GM08714 (cell line): ENCODE measurements around the gene METTL25B.
A peak's percentile ranks its signal among the peaks of the same experiment; 100 is the strongest.

Experiments
- H3K4me3 ChIP-seq: fragments of 200-500 bp; sonication (Bioruptor generic); 2 replicates; pipeline ENCODE4 v1.5.1; 2014; ENCODE audit warnings: mild to moderate bottlenecking, low read length, inconsistent platforms
- ZNF274 ChIP-seq: IDR thresholded peaks from 2 replicates; pipeline ENCODE4 v1.6.1; 2012; ENCODE audit warnings: mild to moderate bottlenecking, low read depth, low read length

METTL25B gene

DNA sequence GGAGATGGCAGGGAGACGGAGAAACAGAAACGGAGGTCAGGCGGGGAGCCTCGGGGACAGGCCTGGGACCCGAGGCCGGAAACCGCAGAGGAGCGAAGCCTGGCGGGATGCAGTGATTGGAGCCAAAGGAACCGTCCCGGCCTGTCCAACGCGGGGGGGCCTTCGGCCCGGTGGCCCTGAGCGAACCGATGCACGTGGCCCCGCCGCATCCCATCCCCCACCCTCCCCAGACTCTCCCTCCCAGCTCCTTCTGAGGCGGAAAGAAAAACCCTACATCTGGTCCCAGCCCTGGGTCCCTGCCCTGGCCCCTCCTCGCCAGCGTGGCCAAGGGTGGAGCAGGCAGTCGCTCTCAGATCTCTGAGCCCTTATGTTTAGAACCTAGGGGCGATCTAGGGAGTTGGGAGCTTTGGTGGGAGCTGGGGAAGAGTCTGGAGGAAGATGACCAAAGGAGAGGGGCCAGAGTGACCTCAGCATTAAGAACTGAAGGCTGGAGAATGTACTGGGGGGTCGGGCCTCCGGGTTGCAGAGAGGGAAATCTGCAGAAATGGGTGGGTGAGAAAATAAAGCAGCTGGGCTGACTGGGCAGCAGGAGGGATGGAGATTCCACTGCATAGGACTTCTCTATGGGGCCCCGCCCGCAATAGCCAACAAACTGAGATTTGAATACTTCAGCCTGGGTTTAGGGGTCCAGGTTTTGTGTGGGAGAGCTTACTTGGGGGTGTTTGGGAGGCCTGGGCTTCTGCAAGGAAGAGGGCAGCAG lies 21.4 kb upstream of the METTL25B start:
- no peak for TF ChIP-seq ZNF274
- H3K4me3 ChIP-seq: peak overlapping the region; percentile 6; the same call in 1 of the 2 replicates

DNA sequence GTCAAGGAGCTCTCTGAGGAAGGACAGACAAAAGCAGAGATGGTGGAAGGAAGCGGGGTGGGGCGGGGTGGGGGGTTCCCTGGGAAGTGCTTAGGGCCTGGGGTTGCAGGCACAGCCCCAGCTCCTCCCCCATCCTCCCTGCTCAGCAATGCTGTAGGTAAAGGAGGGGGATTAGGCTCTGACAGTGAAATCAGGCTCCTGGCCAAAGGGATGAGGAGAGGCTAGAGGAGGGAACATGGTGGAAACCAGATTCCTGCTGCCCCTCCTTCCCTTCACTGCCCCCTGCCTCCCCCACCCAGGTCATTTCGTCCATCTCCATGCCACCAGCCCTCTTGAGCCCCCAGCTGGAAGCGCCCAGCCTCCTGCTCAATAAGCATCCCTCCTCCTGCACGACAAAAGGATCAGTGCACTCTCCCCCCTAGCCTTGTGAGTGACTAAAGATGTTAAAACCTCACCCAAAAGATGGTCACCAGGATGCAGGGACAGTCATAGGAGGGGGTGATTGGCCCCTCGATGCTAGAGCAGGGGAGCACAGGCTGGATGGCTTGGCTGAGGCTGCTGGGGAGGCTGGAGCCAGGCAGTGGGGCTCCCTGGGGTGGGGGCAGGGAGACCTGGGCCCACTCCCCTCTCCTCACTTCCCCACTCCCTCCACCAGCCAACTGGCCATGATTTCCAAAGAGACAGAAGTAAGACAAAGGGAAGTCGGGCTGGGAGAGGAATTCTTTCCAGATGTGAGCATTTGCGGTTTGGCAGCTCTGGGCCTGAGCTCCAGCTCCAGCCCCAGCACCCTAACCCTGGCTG lies 20.7 kb upstream of the METTL25B start:
- TF ChIP-seq ZNF274: no peak
- no peak overlapping the region for H3K4me3 ChIP-seq

DNA sequence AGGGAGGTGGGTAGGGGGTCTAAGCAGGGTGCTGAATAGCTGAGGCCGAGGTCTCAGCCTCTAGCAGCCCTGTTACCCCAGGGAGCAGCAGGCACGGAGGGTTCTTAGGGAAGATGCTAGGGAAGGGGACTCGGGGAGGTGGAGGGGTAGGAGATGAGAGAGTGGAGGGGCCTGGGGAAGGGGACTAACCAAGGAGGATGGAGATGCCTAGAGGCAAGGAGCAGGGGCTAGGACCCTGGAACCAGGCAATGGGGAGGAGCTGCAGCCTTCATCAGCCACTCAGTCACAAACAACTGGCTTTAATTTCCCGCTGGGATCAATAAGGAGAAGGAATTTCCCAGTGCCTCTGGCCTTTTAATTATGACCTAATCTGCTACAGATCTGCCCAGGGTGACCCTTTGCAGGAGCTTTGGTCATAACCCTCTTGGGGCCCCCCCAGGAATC lies 20.0 kb upstream of the METTL25B start:
- no peak overlapping the region for H3K4me3 ChIP-seq
- TF ChIP-seq ZNF274: no peak

GRCh38 chr1:156709031-156709430 lies 19.2 kb upstream of the METTL25B start:
- TF ChIP-seq ZNF274: no peak
- no peak overlapping the region for H3K4me3 ChIP-seq

DNA sequence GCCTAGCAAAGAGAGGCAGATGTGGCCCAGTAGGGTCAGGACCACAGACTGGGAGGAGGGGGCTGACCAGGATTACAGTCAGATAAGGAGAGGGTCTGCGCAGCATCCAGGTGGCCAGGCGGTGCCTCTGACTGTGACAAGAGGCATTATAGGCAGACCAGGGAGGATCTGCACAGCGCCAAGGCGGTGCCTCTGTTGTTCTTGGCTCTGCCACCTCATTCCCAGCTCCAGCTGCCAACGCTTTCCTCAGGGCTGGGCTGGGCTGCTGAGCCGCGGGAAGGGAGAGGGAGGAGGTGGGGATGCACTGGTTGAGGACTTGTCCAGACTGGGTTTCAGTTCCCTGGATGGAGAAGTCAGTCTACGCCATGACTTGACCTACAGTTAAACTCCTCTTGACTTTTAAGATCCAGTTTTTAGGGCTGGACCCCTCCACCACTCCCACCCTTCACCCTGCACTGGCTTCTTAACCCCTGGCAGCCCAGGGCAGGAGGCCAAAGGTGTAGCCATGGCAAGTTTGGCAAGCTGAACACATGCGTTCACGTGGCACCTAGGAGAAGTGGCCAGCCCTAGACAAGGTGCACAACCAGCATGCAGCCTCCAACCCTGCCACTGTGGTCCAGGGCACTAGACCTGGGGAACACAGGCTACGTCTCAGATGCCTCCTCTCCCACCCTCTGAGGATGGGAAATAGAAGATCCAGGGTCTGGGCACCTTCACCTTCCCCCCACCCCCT lies 18.3 kb upstream of the METTL25B start:
- TF ChIP-seq ZNF274: no peak

GRCh38 chr1:156711011-156711817 lies 17.1 kb upstream of the METTL25B start:
- TF ChIP-seq ZNF274: no peak
- H3K4me3 ChIP-seq: no peak overlapping the region

More for the DNA sequence above, 18.3 kb upstream of the METTL25B start:
- no peak overlapping the region for H3K4me3 ChIP-seq

- no peak overlapping the region for H3K4me3 ChIP-seq
- no peak for TF ChIP-seq ZNF274
These were observed 15.6 kb upstream of the METTL25B start for GRCh38 chr1:156712626-156713025.

DNA sequence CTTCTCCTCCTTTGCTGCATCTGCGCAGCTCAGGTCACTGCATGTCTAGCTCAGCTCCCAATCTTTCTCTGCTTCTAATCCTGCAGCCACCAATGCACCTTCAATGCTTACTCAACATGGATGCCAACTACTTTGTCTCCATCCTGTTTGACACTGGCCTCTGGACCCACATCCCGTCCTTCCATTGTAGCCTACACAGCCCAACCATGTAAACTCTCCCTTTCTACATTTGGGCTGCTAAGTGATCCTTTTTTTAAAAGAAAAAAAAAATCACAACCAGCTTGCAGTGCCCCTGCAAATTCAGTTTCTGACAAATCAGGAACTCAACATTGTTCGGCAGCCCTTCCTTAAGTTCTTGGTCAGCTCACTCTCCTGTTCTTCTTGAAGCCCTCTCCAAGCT lies 13.4 kb upstream of the METTL25B start:
- TF ChIP-seq ZNF274: no peak
- H3K4me3 ChIP-seq: no peak overlapping the region

- no peak overlapping the region for H3K4me3 ChIP-seq
- TF ChIP-seq ZNF274: no peak
These were observed 10.9 kb upstream of the METTL25B start for GRCh38 chr1:156717351-156717750.

GRCh38 chr1:156721131-156721530 lies 7.1 kb upstream of the METTL25B start:
- H3K4me3 ChIP-seq: no peak overlapping the region
- no peak for TF ChIP-seq ZNF274

DNA sequence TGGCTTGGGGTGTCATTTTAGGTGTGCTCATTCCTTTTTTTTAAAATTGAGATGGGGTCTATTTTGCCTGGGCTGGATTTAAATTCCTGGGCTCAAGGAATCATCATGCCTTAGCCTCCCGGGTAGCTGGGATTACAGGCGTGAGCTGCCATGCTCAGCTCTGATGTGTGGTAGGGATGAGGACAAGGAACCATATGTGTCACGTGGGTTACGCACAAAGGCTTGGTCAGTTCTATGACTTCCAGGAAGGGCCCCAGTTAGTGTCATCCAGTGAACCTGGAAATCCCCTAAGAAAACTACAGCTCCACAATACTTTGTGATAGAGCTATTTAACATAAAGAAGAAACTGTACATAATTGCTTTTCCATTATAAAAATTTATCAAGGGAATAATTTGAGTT lies 6.7 kb upstream of the METTL25B start:
- H3K4me3 ChIP-seq: no peak overlapping the region
- TF ChIP-seq ZNF274: no peak

DNA sequence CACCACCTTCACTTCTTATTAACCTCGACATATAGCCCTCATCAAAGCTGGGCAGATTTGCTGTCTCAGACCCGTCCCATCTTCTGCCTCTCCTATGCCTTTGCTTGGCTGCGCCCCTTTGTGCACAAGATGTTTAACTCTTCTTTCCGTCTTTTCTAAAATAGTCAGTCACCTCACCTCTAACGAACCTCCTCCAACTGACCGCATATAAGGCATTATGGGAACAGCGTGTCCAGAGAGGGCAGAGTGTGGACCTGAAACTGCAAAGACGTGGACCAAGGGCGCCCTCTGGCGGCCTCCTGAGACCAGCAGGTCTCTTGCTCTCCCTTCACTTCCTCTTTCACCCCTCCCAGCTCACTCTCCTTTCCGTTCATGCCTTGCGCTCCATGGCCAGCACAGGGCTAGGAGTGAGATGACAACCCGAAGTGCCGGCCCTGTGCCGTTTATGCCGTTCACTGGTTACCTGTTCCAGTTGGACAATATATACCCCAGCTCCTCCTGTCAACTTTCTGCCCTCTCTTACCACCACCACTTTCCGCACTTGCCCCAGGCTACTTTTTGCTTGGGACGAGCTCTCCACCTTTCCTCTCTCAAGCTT lies 2.5 kb upstream of the METTL25B start:
- peak overlapping the region; percentile 82 for H3K4me3 ChIP-seq
- TF ChIP-seq ZNF274: no peak

GRCh38 chr1:156726549-156727226 lies 1.6 kb upstream of the METTL25B start:
- peak overlapping the region; percentile 82 for H3K4me3 ChIP-seq
- TF ChIP-seq ZNF274: no peak
